Stimulated activated CD8-positive, alpha-beta memory T cell treated with anti-CD3 and anti-CD28 coated beads, Interleukin-2, amount 100 ng/mL, for 48 hours (primary cell): Measurements from ENCODE around the gene CENPX.
A peak's percentile ranks its signal among the peaks of the same experiment; 100 is the strongest.

Experiments used
- DNase-seq, 2 donors: peaks; one replicate each; pipeline ENCODE4 v3.0.0-alpha.2; 2020; ENCODE audit warnings: low read depth in 2 of 2

Gene CENPX

DNA sequence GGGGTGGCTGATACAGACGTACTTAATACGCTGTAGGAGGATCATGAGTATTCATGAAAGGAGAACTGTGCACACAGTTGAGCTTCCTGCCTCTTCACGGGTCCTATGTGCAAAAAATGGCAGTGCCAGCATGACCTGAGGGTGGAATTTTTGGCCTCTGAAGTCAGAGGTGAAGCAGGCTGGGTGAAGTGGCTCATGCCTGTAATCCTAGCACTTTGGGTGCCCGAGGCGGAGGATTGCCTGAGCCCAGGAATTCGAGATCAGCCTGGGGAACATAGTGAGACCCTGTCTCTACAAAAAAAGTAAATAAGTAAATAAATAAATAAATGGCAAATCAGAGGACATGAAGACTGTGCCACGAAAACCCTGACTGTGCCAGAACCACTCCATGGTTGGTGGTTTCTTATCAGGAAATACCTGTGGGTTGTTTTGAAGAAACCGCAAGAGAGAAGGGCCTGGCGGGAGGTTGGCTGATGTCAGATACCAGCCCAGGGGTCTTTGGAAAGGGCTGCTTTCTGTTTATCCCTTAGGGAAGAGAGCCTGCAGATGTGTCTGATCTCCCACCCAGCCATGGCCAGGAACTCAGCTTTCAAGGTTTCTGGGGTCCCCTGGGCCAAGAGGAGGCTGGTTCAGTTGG lies 41.9 kb downstream of the CENPX start:
- no peak for DNase-seq

DNA sequence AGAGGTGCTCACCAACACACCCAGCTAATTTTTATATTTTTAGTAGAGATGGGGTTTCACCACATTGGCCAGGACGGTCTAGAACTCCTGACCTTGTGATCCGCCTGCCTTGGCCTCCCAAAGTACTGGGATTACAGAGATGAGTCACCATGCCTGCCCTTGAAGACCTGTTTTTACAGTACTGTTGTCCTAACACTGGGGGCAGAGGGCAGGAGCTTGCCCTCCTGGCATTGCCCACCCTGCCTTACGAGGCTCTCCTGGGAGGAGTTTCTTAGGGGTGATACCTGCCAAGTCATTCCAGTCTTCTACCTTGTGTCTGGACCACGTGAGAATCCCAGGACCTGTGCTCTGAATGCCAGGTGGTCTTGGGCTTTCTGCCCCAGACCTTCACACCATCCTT lies 42.6 kb downstream of the CENPX start:
- DNase-seq, result no peak

- DNase-seq, result no peak
Observed at GRCh38 chr17:81978524-81979298, 44.0 kb downstream of the CENPX start.

GRCh38 chr17:81977211-81977808 lies 45.4 kb downstream of the CENPX start, which contains the start of gene ASPSCR1:
TSS of gene ASPSCR1 (plus strand) at chr17:81977629. CDS start at chr17:81977647, 18 bp downstream.
- peak; percentile 86 to 91 for DNase-seq

DNA sequence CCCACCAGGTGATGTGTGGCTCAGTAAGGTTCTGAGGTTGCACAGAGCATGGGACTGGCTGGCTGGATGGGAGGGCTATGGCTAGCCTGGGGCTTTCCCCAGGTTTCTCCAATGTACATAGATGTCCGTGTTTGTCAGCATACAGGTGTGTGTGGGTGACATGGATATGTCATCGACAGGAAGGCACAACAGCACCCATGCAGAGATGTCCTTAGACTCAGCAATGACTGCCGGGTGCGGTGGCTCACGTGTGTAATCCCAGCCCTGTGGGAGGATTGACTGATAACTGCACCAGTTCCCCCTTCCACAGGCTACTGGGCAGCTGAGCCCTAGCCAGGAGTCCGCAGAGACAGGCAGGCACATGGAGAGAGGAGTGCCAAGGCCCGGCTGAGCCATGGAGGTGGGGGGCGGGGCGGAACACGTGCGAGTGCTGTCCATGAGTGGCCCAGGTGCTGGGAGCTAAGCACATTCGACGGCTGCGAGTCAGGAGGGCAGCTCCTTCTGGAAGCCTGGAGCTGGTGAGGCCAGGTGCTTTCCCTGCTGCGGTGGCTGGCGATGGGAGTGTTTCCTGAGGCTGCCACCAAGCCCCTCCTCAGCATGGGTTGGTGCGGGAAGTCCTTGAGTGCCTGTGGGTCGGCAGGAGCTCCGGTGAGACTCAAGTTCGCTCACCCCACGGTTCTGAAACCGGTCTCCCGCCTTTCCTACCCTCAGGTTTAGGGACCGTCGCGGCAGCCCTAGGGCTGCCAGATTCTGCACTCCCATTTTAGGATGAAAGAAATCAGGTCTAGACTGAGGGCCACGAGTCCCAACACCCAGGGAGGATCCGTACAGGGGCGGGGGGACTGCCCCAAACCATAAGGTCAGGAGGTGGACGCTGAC lies 46.1 kb downstream of the CENPX start:
- DNase-seq, result no peak

DNA sequence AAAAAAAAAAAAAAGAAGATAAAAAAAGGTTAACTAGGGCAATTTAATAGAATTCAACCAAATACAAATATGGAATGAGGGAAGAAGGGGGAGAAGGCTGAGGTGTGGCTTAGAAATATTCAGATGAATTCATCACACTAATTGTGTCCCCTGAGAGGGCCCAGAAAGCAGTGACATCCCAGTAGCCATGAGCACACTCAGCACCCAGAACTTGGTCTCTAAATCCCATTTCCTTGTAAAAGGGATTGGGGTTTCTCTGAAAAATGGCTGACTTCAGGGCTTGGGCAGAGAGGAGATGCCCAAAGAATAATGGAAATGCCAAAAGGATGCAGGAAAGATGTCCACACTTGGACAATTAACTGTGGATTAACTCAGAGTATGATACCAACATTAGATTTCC lies 49.2 kb downstream of the CENPX start:
- no peak for DNase-seq

DNA sequence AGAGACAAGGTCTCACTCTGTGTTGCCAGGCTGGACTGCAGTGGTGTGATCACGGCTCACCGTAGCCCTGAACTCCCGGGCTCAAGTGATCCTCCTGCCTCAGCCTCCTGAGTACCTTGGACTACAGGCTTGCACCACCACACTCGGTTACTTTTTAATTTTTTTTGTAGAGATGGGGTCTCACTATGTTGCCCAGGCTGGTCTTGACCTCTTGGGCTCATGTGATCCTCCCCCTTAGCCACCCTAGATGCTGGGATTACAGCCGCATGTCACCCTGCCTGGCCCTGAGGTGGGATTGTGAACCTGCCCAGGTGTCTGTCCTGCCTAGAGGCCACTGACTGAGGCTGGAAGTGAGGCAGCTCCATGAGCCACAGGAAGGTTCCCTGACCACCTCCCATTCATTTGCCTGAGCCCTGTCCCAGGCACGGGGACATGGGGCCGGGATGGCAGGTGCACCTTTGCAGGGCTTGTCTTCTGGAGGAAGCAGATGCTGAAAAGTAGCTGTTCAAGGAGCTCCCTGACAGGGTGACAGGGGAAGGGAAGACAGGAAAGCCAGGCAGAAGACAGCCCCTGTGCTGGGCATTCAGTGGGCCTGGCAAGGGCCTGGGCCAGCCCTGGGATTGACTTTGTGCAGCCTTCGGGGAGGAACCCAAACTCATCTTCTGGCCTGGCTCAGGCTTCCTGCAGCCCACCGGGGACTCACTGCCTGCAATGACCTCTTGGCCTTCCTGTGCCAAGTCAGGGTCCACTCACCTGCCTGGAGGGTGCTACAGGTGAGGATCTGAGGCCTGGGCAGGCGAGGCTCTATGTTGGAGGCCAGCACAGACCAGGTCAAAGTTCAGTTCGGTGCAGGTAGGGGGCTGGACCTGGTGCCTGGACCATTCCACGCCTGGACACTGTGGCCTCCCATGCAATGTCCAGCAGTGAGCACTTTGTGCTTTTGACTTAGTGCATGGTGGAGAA lies 53.5 kb downstream of the CENPX start:
- DNase-seq, result no peak
